Hippocampal formation (tissue), 2 donors: ENCODE results near the gene FSD1.
"Not testable (repeated sequence)": the region's sequence is repeated elsewhere in the genome, so short reads cannot be mapped to it uniquely, and the experiment has no call there.

Experiments used
- DNase-seq, 2 donors: peaks; one replicate each; lab custom pipeline; 2025; lab: John Stamatoyannopoulos, UW

Gene FSD1

DNA sequence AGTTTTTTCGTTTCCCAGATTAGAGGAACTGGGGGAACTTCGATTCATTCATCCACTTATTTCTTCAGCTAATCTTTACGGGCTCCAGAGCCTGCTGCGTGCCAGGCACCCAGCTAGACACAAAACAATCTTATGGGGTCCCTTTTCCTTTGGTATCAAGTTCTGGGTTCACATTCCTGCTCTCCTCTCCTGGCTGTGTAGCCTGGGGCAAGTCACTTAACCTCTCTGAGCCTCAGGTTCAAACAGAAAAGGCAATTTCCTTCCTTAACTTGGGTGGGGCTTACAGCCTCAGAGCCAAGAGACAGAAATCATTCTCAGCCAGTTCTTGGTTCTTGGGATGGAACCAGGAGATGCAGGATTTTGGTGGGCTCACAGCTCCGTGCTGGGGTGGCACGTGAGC, 19.4 kb upstream of the FSD1 start:
- no peak for DNase-seq

DNA sequence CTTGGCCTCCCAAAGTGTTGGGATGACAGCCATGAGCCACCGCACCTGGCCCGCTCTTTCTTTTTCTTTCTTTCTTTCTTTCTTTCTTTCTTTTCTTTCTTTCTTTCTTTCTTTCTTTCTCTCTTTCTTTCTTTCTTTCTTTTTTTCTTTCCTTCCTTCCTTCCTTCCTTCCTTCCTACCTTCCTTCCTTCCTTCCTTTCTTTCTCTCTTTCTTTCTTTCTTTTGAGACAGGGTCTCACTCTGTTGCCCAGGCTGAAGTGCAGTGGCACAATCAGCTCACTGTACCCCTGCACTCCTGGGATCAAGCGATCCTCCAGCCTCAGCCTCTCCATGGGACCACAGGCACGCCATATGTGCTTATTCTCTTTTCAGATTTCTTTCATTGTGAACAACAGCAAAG, 18.3 kb upstream of the FSD1 start:
- not testable (repeated sequence) for DNase-seq

- no peak for DNase-seq
Measured at GRCh38 chr19:4288091-4288777, 16.2 kb upstream of the FSD1 start.

- no peak for DNase-seq
Measured at GRCh38 chr19:4291184-4291732, 13.1 kb upstream of the FSD1 start.

DNA sequence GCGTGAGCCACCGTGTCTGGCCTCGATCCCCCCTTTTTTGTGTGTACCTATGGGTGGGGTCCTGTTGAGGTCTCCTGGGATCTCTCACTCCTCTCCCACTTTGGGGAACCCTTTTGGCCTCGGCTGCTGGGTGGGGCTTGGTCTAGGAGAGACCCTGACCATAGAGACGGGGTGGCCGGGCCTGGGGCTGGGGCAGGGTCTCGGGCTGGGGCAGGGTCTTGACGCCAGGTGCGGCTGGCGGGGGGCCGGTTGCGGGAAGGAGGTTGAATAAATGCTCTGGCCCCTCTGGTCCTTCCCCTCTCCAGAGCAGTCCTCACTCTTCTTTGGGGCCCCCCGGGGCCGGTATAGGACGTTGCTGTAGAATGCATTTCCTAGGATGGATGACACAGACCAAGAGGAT, 11.9 kb upstream of the FSD1 start:
- DNase-seq = no peak

DNA sequence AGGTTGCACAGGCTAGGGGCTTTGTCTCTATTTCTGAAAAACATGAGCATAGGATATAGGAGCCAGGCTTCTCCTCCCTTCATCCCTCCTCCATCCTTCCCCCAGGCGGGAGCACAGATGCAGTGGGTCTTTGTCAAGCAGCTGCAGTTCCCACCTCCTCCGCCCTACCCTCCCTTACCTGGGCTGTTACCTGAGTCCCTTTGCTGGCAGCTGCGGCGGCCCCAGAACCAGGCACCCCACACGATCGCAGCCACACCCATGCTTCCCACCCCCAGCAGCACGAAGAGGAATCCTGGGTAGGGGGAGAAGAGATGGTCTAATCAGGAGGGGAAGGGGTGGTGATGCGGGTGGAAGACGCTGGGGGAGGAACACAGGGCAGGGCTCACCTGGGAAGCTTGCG, 10.0 kb upstream of the FSD1 start:
- DNase-seq = no peak

DNA sequence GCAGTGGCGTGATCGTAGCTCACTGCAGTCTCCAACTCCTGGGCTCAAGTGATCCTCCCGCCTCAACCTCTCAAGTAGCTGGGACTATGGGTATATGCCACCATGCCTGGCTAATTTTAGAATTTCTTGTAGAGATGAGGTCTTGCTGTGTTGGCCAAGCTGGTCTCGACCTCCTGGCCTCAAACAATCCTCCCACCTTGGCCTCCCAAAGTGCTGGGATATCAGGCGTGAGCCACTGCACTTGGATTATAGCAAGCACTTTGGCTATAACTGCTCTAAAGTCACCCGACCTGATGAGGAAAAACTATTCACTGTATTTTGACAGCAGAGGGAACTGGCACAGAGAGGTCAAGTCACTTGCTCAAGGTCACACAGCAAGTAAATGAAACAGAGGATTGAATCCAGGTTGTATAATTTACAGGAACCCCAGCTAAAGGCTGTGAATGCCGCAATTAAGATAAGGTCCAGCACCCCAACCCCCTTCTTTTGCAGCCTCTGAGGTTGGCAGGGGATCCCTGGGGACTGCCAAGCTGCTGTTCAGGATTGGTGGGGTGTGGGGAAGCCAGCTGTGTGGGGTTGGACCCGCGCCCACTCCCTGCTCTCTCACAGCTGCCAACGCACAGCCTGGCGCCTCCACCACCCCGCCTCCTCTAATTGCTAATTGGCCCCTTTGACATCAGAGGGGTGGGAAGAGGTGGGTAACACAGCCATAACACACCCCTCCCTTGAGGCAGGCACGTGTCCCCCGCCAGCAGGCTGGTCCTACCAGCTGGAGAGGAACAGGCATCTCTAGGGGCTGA, 8.2 kb upstream of the FSD1 start:
- DNase-seq = peak; percentile 22 to 76

- no peak for DNase-seq
Measured at GRCh38 chr19:4297901-4298809, 6.2 kb upstream of the FSD1 start.

GRCh38 chr19:4298810-4299550, 5.4 kb upstream of the FSD1 start:
- DNase-seq = no peak

GRCh38 chr19:4300589-4300988, 3.8 kb upstream of the FSD1 start:
- no peak for DNase-seq

GRCh38 chr19:4301590-4302242, 2.7 kb upstream of the FSD1 start:
- no peak for DNase-seq

DNA sequence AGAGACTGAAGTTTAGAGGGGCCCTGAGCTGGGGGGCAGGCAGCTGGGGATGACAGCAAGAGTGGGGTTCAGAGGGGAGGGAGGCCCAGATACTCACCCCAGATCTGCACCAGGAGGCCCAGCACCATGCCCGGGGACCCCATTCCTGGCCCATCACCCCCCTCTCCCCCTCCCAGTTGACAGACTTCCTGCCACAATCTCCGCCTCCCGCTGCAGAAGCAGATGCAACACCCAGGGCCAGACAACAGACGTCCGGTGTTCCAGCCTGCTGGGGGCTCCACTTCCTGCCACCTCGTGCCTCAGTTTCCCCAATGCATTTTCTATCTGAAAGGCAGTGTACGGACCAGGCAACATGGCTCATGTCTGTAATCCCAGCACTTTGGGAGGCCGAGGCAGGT, 2.2 kb upstream of the FSD1 start, which contains the start of gene TMIGD2:
Gene TMIGD2, minus strand, starts transcription at position 147 of the 398 bp plus-strand sequence. Its CDS starts 4 bp downstream, at position 143.
- no peak for DNase-seq

- DNase-seq = no peak
Measured at GRCh38 chr19:4303819-4304537, 420 bp upstream of the FSD1 start.

GRCh38 chr19:4305257-4305612, 837 bp downstream of the FSD1 start:
- no peak for DNase-seq

- no peak for DNase-seq
Measured at GRCh38 chr19:4305659-4306058, 1.3 kb downstream of the FSD1 start.

DNA sequence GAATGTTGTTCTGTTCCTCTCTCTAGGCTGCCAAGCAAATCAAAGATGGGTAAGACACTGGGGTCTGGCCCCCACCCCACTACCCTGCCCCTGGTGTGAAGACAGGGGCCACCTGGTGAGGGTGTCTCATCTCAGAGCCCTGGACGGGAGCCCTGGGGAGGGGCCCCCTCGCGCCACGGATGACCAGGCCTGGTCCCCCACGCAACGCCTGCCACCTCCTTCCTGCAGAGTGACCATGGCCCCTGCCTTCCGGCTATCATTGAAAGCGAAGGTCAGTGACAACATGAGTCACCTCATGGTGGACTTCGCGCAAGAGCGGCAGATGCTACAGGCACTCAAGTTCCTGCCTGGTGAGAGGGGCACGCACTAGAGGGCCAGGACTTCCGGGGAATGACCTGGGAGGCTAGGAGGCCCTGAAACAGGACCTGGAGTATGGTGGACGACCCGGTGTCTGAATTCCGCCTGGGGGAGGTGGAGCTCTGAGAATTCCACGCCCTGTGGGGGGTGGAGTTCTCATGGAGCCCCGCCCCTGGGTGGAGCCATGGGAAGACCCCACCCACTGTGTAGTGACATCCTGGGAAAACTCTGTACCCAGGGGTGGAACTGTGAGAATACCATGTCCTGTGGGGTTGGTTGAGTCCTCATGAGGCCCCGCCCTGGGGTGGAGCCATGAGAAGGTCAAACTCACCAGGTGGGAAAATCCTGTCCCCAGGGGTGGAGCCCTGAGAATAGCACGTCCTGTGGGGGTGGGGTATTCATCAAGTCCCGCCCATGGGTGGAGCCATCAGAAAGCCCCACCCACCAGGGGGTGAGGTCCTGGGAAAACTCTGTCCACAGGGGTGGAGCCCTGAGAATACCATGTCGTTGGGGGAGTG, 6.1 kb downstream of the FSD1 start:
- DNase-seq = no peak

- DNase-seq = no peak
Measured at GRCh38 chr19:4313847-4314490, 9.6 kb downstream of the FSD1 start.

- no peak for DNase-seq
Measured at GRCh38 chr19:4316956-4317355, 12.6 kb downstream of the FSD1 start.

DNA sequence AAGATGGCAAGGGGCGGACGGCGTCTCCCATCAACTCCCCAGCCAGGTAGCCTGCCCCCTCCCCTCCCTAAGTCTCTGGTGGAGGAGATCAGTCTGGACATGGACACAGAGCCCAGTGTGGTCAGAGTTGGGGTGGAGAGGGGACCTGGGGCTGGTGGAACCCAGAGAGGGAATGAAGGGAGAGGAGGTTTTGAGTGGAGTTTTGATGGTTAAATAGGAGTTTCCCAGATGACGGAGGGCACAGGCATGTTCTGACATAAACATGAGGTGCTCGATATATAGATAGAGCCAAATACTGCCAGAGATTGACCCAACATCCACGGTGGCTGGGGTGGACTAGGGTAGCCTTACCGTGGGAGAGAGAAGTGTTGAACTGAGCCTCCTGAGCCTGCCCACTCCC, 14.1 kb downstream of the FSD1 start:
- no peak for DNase-seq
